Ecto neural progenitor cell (in vitro differentiated cells): Measurements from ENCODE around the gene ATP8B1.
"Not testable (repeated sequence)": the region's sequence is repeated elsewhere in the genome, so short reads cannot be mapped to it uniquely, and the experiment has no call there.

Source experiments
- DNase-seq: peaks from one replicate; pipeline ENCODE4 v3.0.0-alpha.2; 2018; ENCODE audit warnings: low spot score

ATP8B1 gene

DNA sequence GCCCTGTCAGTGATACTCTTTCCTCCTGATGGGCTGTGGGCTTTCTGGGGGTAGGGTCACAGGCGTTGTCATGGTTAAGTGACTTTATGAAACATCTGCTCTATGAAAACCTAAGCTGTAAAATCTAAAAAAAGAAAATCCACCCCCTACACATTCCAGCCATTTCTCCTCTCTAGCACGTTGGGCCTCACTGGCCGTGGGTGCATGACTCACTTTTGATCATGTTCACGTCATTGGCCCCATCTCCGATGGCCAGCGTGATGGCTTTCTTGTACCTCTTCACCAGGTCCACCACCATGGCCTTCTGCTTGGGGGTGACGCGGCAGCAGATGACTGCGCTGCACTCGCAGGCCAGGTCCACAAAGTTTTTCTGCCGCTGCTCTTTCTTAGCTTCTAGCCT, 142.2 kb downstream of the ATP8B1 start:
- no peak for DNase-seq

DNA sequence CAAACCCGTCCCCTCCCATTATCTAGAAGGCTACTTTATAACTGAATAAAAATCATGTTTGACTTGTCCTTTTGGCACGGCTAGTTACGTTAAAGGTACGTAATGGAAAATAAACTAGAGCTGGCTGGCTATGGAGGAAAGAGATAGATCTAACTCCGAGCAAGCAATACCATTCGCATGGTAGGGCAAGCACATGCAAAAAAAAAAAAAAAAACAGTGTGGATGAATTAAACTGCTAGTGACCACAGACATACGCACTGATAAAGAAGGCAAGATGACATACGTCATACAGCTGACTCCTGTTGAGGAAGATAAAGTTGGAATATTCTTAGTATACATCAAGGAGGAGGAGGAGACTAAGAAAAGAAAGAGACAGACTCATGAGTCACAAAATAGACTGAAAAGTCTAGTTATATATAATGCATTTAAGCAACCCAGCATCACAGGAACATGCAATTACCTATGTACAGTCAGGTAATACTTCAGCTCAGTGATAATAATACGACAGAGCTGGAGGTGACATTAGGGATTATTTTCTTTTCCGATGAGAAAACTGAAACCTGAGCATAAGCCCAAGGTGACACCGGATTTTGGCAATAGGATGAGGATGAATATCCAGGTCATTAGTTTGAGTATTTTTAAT, 143.5 kb downstream of the ATP8B1 start:
- DNase-seq, result no peak

DNA sequence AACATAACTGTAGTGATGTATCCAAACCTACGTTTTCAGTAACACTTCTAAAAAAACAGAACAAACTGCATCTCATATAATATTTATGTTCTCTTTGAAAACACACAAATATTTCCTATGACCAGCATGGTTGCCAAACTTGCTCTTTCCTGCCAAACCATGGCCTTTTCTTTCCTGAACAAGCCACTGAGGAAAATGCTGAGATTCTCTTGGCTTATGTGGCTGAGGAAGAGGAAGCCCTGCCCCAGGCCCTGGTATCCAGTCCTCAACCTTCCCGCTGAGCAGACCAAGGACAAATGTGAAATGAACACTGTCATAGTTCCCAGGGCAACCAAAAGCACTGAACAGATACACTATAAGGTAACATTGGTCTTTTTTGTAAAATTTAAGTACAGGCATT, 145.6 kb downstream of the ATP8B1 start:
- no peak for DNase-seq

- no peak for DNase-seq
Measured at GRCh38 chr18:57655740-57656139, 147.4 kb downstream of the ATP8B1 start.

- DNase-seq, result no peak
Measured at GRCh38 chr18:57651914-57652313, 151.2 kb downstream of the ATP8B1 start.

GRCh38 chr18:57649556-57650500, 153.3 kb downstream of the ATP8B1 start:
- DNase-seq, result no peak

DNA sequence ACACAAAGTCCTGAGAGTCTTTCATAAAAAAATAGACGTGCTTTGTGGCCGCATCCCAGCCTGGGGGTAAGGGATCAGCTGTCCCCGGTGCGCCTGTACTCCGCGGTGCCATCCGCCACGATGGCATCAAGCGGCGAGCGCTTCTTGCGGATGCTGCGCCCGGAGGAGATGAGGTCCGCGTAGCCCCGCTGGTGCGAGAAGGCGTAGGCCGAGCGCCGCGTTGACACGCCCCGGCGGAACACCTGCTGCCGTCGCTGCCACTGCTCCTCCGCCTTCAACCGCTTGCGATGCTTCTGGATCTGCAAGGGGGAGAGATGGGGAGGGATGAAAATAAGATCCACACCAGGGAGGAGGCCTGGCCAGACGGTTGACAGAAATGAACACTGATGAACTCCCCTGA, 154.7 kb downstream of the ATP8B1 start:
- no peak for DNase-seq

DNA sequence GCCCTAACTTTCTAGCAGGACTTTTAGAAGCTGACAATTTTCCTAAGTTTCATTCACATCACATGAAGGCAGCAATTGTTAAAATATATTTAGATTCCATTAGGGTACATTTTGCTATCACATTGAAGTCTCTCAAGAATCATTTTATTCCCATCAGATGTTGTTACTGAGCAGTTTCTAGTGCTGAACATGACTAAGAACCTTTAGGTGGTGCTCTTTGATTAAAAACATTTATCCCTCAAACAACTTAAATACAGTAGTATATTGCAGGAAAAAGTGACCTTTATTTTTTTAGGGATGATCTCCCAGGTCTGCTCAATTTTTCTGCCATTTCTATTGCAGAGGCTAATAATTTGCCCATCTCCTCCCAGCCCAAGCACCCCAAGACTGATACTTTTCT, 158.6 kb downstream of the ATP8B1 start:
- no peak for DNase-seq

DNA sequence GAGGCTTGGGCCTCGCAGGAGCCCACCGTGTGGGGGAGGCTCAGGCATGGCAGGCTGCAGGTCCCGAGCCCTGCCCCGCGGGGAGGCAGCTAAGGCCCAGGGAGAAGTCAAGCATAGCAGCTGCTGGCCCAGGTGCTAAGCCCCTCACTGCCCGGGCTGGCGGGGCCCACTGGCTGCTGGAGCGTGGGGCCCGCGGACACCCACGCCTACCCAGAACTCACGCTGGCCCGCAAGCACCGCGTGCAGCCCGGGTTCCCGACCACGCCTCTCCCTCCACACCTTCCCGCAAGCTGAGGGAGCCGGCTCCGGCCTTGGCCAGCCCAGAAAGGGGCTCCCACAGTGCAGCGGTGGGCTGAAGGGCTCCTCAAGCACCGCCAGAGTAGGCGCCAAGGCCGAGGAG, 159.4 kb downstream of the ATP8B1 start:
- DNase-seq, result not testable (repeated sequence)

DNA sequence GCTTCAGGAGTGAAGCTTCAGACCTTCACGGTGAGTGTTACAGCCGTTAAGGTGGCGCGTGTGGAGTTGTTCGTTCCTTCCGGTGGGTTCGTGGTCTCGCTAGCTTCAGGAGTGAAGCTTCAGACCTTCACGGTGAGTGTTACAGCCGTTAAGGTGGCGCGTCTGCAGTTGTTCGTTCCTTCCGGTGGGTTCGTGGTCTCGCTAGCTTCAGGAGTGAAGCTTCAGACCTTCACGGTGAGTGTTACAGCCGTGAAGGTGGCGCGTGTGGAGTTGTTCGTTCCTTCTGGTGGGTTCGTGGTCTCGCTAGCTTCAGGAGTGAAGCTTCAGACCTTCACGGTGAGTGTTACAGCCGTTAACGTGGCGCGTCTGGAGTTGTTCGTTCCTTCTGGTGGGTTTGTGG, 160.7 kb downstream of the ATP8B1 start:
- DNase-seq, result not testable (repeated sequence)

DNA sequence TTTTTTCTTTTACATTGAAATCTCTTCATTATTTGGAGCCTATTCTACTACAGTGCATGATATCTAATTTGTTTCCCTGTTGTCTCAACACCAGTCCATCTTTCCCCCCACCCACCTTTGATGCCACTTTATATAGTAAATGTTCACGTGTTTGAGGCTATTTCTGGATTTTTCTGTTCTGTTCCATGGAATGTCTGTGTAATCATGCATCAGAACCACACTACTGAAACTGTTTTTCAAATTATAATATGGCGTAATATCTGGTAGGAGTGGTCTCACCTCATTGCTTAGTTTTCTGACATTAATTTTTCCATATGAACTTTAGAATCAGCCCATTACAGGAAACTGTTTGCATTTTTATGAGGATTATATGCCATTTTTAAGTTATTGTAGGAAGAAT, 162.4 kb downstream of the ATP8B1 start:
- DNase-seq, result no peak

- DNase-seq, result no peak
Measured at GRCh38 chr18:57640236-57640635, 162.9 kb downstream of the ATP8B1 start.

- DNase-seq, result no peak
Measured at GRCh38 chr18:57635003-57635822, 167.9 kb downstream of the ATP8B1 start.

GRCh38 chr18:57631697-57632096, 171.4 kb downstream of the ATP8B1 start:
- no peak for DNase-seq

DNA sequence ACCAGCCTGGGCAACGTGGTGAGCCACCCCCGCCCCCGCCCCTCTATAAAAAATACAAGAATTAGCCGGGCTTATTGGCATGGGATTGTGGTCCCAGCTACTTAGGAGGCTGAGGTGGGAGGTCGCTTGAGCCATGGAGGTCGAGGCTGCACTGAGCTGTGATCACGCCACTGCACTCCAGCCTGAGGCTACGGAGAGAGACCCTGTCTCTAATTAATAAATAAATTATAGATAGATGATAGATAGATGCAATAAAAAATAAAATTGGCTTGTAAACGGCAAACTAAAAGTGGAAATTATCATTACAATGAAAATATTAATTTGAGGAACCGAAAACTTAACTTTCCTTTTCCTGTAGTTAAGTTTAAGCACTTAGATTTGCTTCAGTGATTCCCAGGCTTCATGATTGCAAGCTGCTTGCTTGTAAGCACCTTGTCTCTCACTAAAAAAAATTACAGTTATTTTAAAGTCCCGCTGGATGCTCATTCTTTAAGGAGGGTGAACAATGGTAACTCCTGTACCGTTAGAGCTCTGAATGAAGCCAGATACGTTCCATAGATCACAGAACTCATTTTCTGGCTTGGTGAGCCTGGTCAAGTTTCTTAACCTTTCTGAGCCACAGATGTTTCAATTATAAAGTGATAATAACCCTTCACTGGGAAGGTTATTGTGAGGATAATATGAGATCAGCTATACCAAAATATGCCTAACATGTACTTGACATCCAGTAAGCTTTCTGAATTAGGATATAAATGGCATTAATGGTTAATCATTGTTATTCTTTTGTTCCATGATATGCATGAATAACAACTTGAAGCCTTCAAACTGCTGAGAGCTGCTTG, 172.1 kb downstream of the ATP8B1 start:
- no peak for DNase-seq

- peak; percentile 96 for DNase-seq
Measured at GRCh38 chr18:57630002-57630753, 172.9 kb downstream of the ATP8B1 start.

GRCh38 chr18:57629422-57629821, 173.7 kb downstream of the ATP8B1 start:
- no peak for DNase-seq

- no peak for DNase-seq
Measured at GRCh38 chr18:57627488-57627887, 175.6 kb downstream of the ATP8B1 start.

GRCh38 chr18:57624988-57625387, 178.1 kb downstream of the ATP8B1 start:
- DNase-seq, result no peak

- DNase-seq, result no peak
Measured at GRCh38 chr18:57621246-57621604, 181.9 kb downstream of the ATP8B1 start.

GRCh38 chr18:57619876-57620275, 183.2 kb downstream of the ATP8B1 start:
- DNase-seq, result no peak
